ENCODE measurements around the gene EPYC. TPM values are rescaled to one million over a fixed set of nuclear protein-coding genes. Genes with fewer than 3 reads are reported as not detected.

EPYC gene
- total RNA-seq, 1 donor from 2014 or later: not detected

GRCh38 chr12:90984114-90984513 is 20.7 kb downstream of the EPYC start:
- TF ChIP-seq CTCF (conservative IDR thresholded peaks at IDR 0.05; ENCODE audit: low read depth, low read length): no peak
- no peak overlapping the region for H3K4me3 ChIP-seq (ENCODE audit: low read depth, low read length)
- no peak for DNase-seq (ENCODE audit: low read depth)

- DNase-seq (ENCODE audit: low read depth): no peak
- TF ChIP-seq CTCF (conservative IDR thresholded peaks at IDR 0.05; ENCODE audit: low read depth, low read length): no peak
- no peak overlapping the region for H3K4me3 ChIP-seq (ENCODE audit: low read depth, low read length)
Measured at GRCh38 chr12:90982170-90982569, 22.6 kb downstream of the EPYC start.

- no peak for TF ChIP-seq CTCF (conservative IDR thresholded peaks at IDR 0.05; ENCODE audit: low read depth, low read length)
- H3K4me3 ChIP-seq (ENCODE audit: low read depth, low read length): no peak overlapping the region
Measured at GRCh38 chr12:90979951-90980350, 24.8 kb downstream of the EPYC start.

GRCh38 chr12:90979019-90979418 is 25.8 kb downstream of the EPYC start:
- no peak for DNase-seq (ENCODE audit: low read depth)

More at GRCh38 chr12:90979951-90980350, 24.8 kb downstream of the EPYC start:
- no peak for DNase-seq (ENCODE audit: low read depth)

GRCh38 chr12:90978117-90978770 is 26.5 kb downstream of the EPYC start:
- no peak overlapping the region for H3K4me3 ChIP-seq (ENCODE audit: low read depth, low read length)
- no peak for DNase-seq (ENCODE audit: low read depth)
- peak; percentile 80 for TF ChIP-seq CTCF (conservative IDR thresholded peaks at IDR 0.05; ENCODE audit: low read depth, low read length)

More at GRCh38 chr12:90979019-90979418, 25.8 kb downstream of the EPYC start:
- no peak overlapping the region for H3K4me3 ChIP-seq (ENCODE audit: low read depth, low read length)
- no peak for TF ChIP-seq CTCF (conservative IDR thresholded peaks at IDR 0.05; ENCODE audit: low read depth, low read length)

GRCh38 chr12:90977224-90977623 is 27.5 kb downstream of the EPYC start:
- DNase-seq (ENCODE audit: low read depth): no peak
- no peak overlapping the region for H3K4me3 ChIP-seq (ENCODE audit: low read depth, low read length)
- no peak for TF ChIP-seq CTCF (conservative IDR thresholded peaks at IDR 0.05; ENCODE audit: low read depth, low read length)

- H3K4me3 ChIP-seq (ENCODE audit: low read depth, low read length): no peak overlapping the region
- no peak for DNase-seq (ENCODE audit: low read depth)
- TF ChIP-seq CTCF (conservative IDR thresholded peaks at IDR 0.05; ENCODE audit: low read depth, low read length): no peak
Measured at GRCh38 chr12:90974286-90974685, 30.5 kb downstream of the EPYC start.
